ENCODE data around the gene ELOVL6. TPM values are rescaled to one million over a fixed set of nuclear protein-coding genes. Genes with fewer than 3 reads are reported as not detected.
"Not testable (repeated sequence)": the region's sequence is repeated elsewhere in the genome, so short reads cannot be mapped to it uniquely, and the experiment has no call there.

The ELOVL6 gene
- total RNA-seq, 2 experiments from 2014 or later: 11.8 to 13.2 TPM

GRCh38 chr4:110165382-110166286 lies 32.8 kb downstream of the ELOVL6 start:
- CTCF ChIA-PET: interaction anchor here (1.2 kb wide), 1 partner anchor 28 kb away, joined by 3 read pairs; no protein-coding TSS in a partner anchor
- POLR2A ChIA-PET: interaction anchor here (0.8 to 1.7 kb wide), 4 partner anchors 31 to 78 kb away, joined by 3 to 7 read pairs (median 4); partner anchors contain the start of gene ELOVL6

- POLR2A ChIA-PET: interaction anchor here (1.3 to 1.7 kb wide), 3 partner anchors 32 to 77 kb away, joined by 3 to 7 read pairs (median 5); partner anchors contain the start of gene ELOVL6
Observed at GRCh38 chr4:110164856-110165255, 33.6 kb downstream of the ELOVL6 start.

GRCh38 chr4:110164251-110164650 lies 34.2 kb downstream of the ELOVL6 start:
- POLR2A ChIA-PET: interaction anchor here (0.7 to 1.7 kb wide), 4 partner anchors 33 to 409 kb away, joined by 3 to 7 read pairs (median 5); partner anchors contain the start of gene ELOVL6
- CTCF ChIA-PET: no interaction called here

More at GRCh38 chr4:110164856-110165255, 33.6 kb downstream of the ELOVL6 start:
- CTCF ChIA-PET: interaction anchor here (1.2 kb wide), 1 partner anchor 29 kb away, joined by 3 read pairs; no protein-coding TSS in a partner anchor

- ChIA-PET CTCF (no interaction called here), POLR2A (interaction anchor here (1.7 kb wide), 1 partner anchor 33 kb away, joined by 7 read pairs; no protein-coding TSS in a partner anchor)
Observed at GRCh38 chr4:110163327-110164069, 34.9 kb downstream of the ELOVL6 start.

GRCh38 chr4:110160618-110161017 lies 37.8 kb downstream of the ELOVL6 start:
- POLR2A ChIA-PET: no interaction called here
- CTCF ChIA-PET: no interaction called here

- ChIA-PET POLR2A (no interaction called here), CTCF (no interaction called here)
Observed at GRCh38 chr4:110159541-110159940, 38.9 kb downstream of the ELOVL6 start.

GRCh38 chr4:110157580-110157979 lies 40.8 kb downstream of the ELOVL6 start:
- POLR2A ChIA-PET: no interaction called here
- CTCF ChIA-PET: no interaction called here

- POLR2A ChIA-PET, CTCF ChIA-PET: not testable (repeated sequence)
Observed at GRCh38 chr4:110157166-110157565, 41.2 kb downstream of the ELOVL6 start.

- ChIA-PET POLR2A (no interaction called here), CTCF (no interaction called here)
Observed at GRCh38 chr4:110156442-110156841, 42.0 kb downstream of the ELOVL6 start.

GRCh38 chr4:110155654-110156053 lies 42.8 kb downstream of the ELOVL6 start:
- ChIA-PET POLR2A (no interaction called here), CTCF (no interaction called here)

GRCh38 chr4:110154582-110154981 lies 43.8 kb downstream of the ELOVL6 start:
- CTCF ChIA-PET: no interaction called here
- POLR2A ChIA-PET: no interaction called here

- ChIA-PET CTCF (no interaction called here), POLR2A (no interaction called here)
Observed at GRCh38 chr4:110152386-110152785, 46.0 kb downstream of the ELOVL6 start.

GRCh38 chr4:110149089-110149488 lies 49.3 kb downstream of the ELOVL6 start:
- CTCF ChIA-PET: interaction anchor here (0.6 kb wide), 1 partner anchor 78 kb away, joined by 3 read pairs; no protein-coding TSS in a partner anchor

GRCh38 chr4:110142461-110142860 lies 56.0 kb downstream of the ELOVL6 start:
- ChIA-PET POLR2A (no interaction called here), CTCF (no interaction called here)

More at GRCh38 chr4:110149089-110149488, 49.3 kb downstream of the ELOVL6 start:
- POLR2A ChIA-PET: no interaction called here

GRCh38 chr4:110139815-110140214 lies 58.6 kb downstream of the ELOVL6 start:
- ChIA-PET POLR2A (no interaction called here), CTCF (no interaction called here)

- CTCF ChIA-PET: no interaction called here
- POLR2A ChIA-PET: no interaction called here
Observed at GRCh38 chr4:110139111-110139510, 59.3 kb downstream of the ELOVL6 start.

- POLR2A ChIA-PET: no interaction called here
- CTCF ChIA-PET: no interaction called here
Observed at GRCh38 chr4:110138551-110138950, 59.9 kb downstream of the ELOVL6 start.

GRCh38 chr4:110137829-110138228 lies 60.6 kb downstream of the ELOVL6 start:
- POLR2A ChIA-PET: no interaction called here
- CTCF ChIA-PET: no interaction called here

GRCh38 chr4:110135523-110135922 lies 62.9 kb downstream of the ELOVL6 start:
- CTCF ChIA-PET: no interaction called here
- POLR2A ChIA-PET: no interaction called here

GRCh38 chr4:110135076-110135475 lies 63.3 kb downstream of the ELOVL6 start:
- CTCF ChIA-PET: no interaction called here
- POLR2A ChIA-PET: no interaction called here
